D341Med (cell line): ENCODE measurements around the gene COA8.

Experiments used
- DNase-seq: peaks from one replicate; pipeline ENCODE4 v3.0.0; 2012; ENCODE audit warnings: low spot score

Gene COA8

GRCh38 chr14:103537175-103537990 is 25.4 kb upstream of the COA8 start:
- DNase-seq = no peak

- no peak for DNase-seq
These were observed 24.3 kb upstream of the COA8 start for GRCh38 chr14:103538291-103539055.

- no peak for DNase-seq
These were observed 23.5 kb upstream of the COA8 start for GRCh38 chr14:103539056-103539825.

GRCh38 chr14:103540821-103541708 is 21.7 kb upstream of the COA8 start:
- no peak for DNase-seq

- no peak for DNase-seq
These were observed 20.8 kb upstream of the COA8 start for GRCh38 chr14:103541709-103542604.

- no peak for DNase-seq
These were observed 20.1 kb upstream of the COA8 start for GRCh38 chr14:103542605-103543088.

GRCh38 chr14:103543140-103543539 is 19.6 kb upstream of the COA8 start:
- DNase-seq = no peak

GRCh38 chr14:103543721-103544387 is 18.9 kb upstream of the COA8 start:
- DNase-seq = no peak

GRCh38 chr14:103544388-103545218 is 18.2 kb upstream of the COA8 start:
- DNase-seq = no peak

- no peak for DNase-seq
These were observed 17.4 kb upstream of the COA8 start for GRCh38 chr14:103545219-103545914.

GRCh38 chr14:103545915-103546651 is 16.7 kb upstream of the COA8 start:
- no peak for DNase-seq

GRCh38 chr14:103546652-103547454 is 15.9 kb upstream of the COA8 start:
- DNase-seq = peak; percentile 92

GRCh38 chr14:103547455-103547940 is 15.3 kb upstream of the COA8 start:
- peak; percentile 33 for DNase-seq

GRCh38 chr14:103547941-103548462 is 14.8 kb upstream of the COA8 start:
- DNase-seq = peak; percentile 29

GRCh38 chr14:103548463-103549351 is 14.1 kb upstream of the COA8 start:
- no peak for DNase-seq
